ENCODE measurements around the gene TENM3.

TENM3 gene

GRCh38 chr4:182354867-182355266, 111.7 kb downstream of the TENM3 start:
- TF ChIP-seq EZH2 (IDR thresholded peaks at IDR 0.05; ENCODE audit: borderline replicate concordance, low read length) (no peak), CTCF (IDR thresholded peaks at IDR 0.05; ENCODE audit: low read length) (no peak)
- Histone ChIP-seq H3K36me3 (ENCODE audit: insufficient read depth, low read length) (no peaks in the 10 kb centered on the region), H2AFZ (ENCODE audit: low read length) (no peak overlapping the region), H3K79me2 (ENCODE audit: insufficient read depth, low read length) (no peaks in the 10 kb centered on the region), H4K20me1 (ENCODE audit: insufficient read depth, low read length) (no peaks in the 10 kb centered on the region), H3K27ac (ENCODE audit: low read depth, low read length, poor library complexity, severe bottlenecking) (no peak overlapping the region), H3F3A (ENCODE audit: insufficient read depth, low read length) (no peaks in the 10 kb centered on the region), H3K9me2 (ENCODE audit: low read depth, low read length) (no peaks in the 10 kb centered on the region), H3K9ac (ENCODE audit: low read length) (no peak overlapping the region), H3K4me1 (ENCODE audit: insufficient read depth, low read length, severe bottlenecking) (no peaks in the 10 kb centered on the region), H3K4me3 (ENCODE audit: low read depth, low read length, poor library complexity, severe bottlenecking) (no peak overlapping the region), H3K27me3 (ENCODE audit: insufficient read depth, low read length) (no peaks in the 10 kb centered on the region), H3K4me2 (ENCODE audit: low read length) (no peak overlapping the region), H3K9me3 (ENCODE audit: low read length) (no peaks in the 10 kb centered on the region)

- H3K9me2 ChIP-seq (ENCODE audit: low read depth, low read length): no peaks in the 10 kb centered on the region
- no peaks in the 10 kb centered on the region for H3F3A ChIP-seq (ENCODE audit: insufficient read depth, low read length)
- no peak overlapping the region for H3K9ac ChIP-seq (ENCODE audit: low read length)
- no peak overlapping the region for H3K4me2 ChIP-seq (ENCODE audit: low read length)
- no peak for TF ChIP-seq EZH2 (IDR thresholded peaks at IDR 0.05; ENCODE audit: borderline replicate concordance, low read length)
- no peak for TF ChIP-seq CTCF (IDR thresholded peaks at IDR 0.05; ENCODE audit: low read length)
- no peaks in the 10 kb centered on the region for H3K4me1 ChIP-seq (ENCODE audit: insufficient read depth, low read length, severe bottlenecking)
- H3K9me3 ChIP-seq (ENCODE audit: low read length): no peaks in the 10 kb centered on the region
- H2AFZ ChIP-seq (ENCODE audit: low read length): no peak overlapping the region
- H3K27ac ChIP-seq (ENCODE audit: low read depth, low read length, poor library complexity, severe bottlenecking): no peak overlapping the region
- no peaks in the 10 kb centered on the region for H3K79me2 ChIP-seq (ENCODE audit: insufficient read depth, low read length)
- no peaks in the 10 kb centered on the region for H4K20me1 ChIP-seq (ENCODE audit: insufficient read depth, low read length)
- no peak overlapping the region for H3K4me3 ChIP-seq (ENCODE audit: low read depth, low read length, poor library complexity, severe bottlenecking)
- no peaks in the 10 kb centered on the region for H3K36me3 ChIP-seq (ENCODE audit: insufficient read depth, low read length)
- no peaks in the 10 kb centered on the region for H3K27me3 ChIP-seq (ENCODE audit: insufficient read depth, low read length)
Measured at GRCh38 chr4:182367153-182367552, 124.0 kb downstream of the TENM3 start.

GRCh38 chr4:182369211-182369610, 126.0 kb downstream of the TENM3 start:
- H3K4me2 ChIP-seq (ENCODE audit: low read length): no peak overlapping the region

More at GRCh38 chr4:182369211-182369610, 126.0 kb downstream of the TENM3 start:
- H3K9me2 ChIP-seq (ENCODE audit: low read depth, low read length): no peaks in the 10 kb centered on the region
- H3K79me2 ChIP-seq (ENCODE audit: insufficient read depth, low read length): no peaks in the 10 kb centered on the region
- no peak overlapping the region for H3K4me3 ChIP-seq (ENCODE audit: low read depth, low read length, poor library complexity, severe bottlenecking)
- no peaks in the 10 kb centered on the region for H4K20me1 ChIP-seq (ENCODE audit: insufficient read depth, low read length)
- no peak overlapping the region for H3K27ac ChIP-seq (ENCODE audit: low read depth, low read length, poor library complexity, severe bottlenecking)
- no peaks in the 10 kb centered on the region for H3F3A ChIP-seq (ENCODE audit: insufficient read depth, low read length)
- no peaks in the 10 kb centered on the region for H3K27me3 ChIP-seq (ENCODE audit: insufficient read depth, low read length)
- no peaks in the 10 kb centered on the region for H3K4me1 ChIP-seq (ENCODE audit: insufficient read depth, low read length, severe bottlenecking)
- H3K9me3 ChIP-seq (ENCODE audit: low read length): no peaks in the 10 kb centered on the region
- no peak overlapping the region for H2AFZ ChIP-seq (ENCODE audit: low read length)
- H3K9ac ChIP-seq (ENCODE audit: low read length): no peak overlapping the region
- no peaks in the 10 kb centered on the region for H3K36me3 ChIP-seq (ENCODE audit: insufficient read depth, low read length)
- TF ChIP-seq EZH2 (IDR thresholded peaks at IDR 0.05; ENCODE audit: borderline replicate concordance, low read length) (no peak), CTCF (IDR thresholded peaks at IDR 0.05; ENCODE audit: low read length) (no peak)
